22Rv1 (cell line): Measurements from ENCODE around the gene RB1.

Experiments
- H3K27ac ChIP-seq: fragments of 450-650 bp; 2 replicates; pipeline ENCODE4 v1.5.1; 2017
- ZFX ChIP-seq: fragments of 450-650 bp; IDR thresholded peaks from 2 replicates; pipeline ENCODE4 v1.6.1; 2017; ENCODE audit warnings: antibody characterized with exemption, borderline replicate concordance
- TF ChIP-seq, protein P1 (sequence below): fragments of 450-650 bp; IDR thresholded peaks from 2 replicates; pipeline ENCODE4 v1.5.1; 2017; ENCODE audit warnings: mild to moderate bottlenecking

Gene RB1

GRCh38 chr13:48263196-48263595 is 40.4 kb upstream of the RB1 start:
- H3K27ac ChIP-seq: no peak overlapping the region
- no peak for TF ChIP-seq ZFX
- TF ChIP-seq, protein P1, sequence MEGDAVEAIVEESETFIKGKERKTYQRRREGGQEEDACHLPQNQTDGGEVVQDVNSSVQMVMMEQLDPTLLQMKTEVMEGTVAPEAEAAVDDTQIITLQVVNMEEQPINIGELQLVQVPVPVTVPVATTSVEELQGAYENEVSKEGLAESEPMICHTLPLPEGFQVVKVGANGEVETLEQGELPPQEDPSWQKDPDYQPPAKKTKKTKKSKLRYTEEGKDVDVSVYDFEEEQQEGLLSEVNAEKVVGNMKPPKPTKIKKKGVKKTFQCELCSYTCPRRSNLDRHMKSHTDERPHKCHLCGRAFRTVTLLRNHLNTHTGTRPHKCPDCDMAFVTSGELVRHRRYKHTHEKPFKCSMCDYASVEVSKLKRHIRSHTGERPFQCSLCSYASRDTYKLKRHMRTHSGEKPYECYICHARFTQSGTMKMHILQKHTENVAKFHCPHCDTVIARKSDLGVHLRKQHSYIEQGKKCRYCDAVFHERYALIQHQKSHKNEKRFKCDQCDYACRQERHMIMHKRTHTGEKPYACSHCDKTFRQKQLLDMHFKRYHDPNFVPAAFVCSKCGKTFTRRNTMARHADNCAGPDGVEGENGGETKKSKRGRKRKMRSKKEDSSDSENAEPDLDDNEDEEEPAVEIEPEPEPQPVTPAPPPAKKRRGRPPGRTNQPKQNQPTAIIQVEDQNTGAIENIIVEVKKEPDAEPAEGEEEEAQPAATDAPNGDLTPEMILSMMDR: no peak

DNA sequence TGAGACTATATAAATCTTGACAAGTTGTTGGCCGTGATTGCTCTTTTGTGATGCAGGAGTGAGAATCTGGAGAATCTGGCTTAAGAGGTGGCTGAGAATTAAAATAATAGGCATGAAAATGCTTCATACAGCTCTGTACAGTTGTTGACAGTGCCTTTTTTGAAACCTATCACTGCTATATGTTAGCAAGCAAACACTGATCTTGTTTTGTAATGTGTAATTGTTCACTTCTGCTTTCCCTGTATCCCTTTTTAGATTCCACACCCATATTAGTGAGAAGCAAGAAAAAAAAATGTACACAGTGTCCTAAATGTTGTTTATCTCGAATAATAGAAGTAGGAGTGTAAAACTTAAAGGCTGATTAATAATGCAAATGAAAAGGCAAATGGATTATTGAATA is 39.5 kb upstream of the RB1 start:
- no peak overlapping the region for H3K27ac ChIP-seq
- TF ChIP-seq, protein P1: no peak
- TF ChIP-seq ZFX: no peak

- H3K27ac ChIP-seq: no peak overlapping the region
- TF ChIP-seq, protein P1: no peak
- TF ChIP-seq ZFX: no peak
These were observed 38.2 kb upstream of the RB1 start for GRCh38 chr13:48265217-48265815.

DNA sequence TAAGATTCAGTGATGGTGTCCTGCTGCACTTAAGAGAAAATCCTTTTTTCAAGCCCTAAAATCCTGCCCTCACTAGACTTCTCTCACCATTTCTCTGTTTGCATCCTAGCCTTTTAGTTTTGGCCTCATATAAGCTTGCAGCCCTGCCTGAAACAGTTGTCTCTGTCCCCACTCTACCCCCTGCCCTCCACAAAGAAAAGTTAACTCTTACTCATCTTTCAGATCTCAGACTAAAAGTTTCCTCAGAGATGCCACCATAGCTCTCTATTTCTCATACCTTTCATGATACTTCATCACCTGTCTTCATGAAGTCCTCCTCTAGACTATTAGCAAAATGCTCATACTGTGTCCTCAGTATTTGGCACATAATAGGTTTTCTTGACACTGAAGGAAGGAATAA is 37.4 kb upstream of the RB1 start:
- H3K27ac ChIP-seq: no peak overlapping the region
- TF ChIP-seq, protein P1: no peak
- TF ChIP-seq ZFX: no peak

- H3K27ac ChIP-seq: no peak overlapping the region
- TF ChIP-seq ZFX: no peak
- TF ChIP-seq, protein P1: no peak
These were observed 36.6 kb upstream of the RB1 start for GRCh38 chr13:48266701-48267639.

GRCh38 chr13:48268019-48268418 is 35.5 kb upstream of the RB1 start:
- TF ChIP-seq, protein P1: no peak
- no peak for TF ChIP-seq ZFX
- no peak overlapping the region for H3K27ac ChIP-seq

- no peak for TF ChIP-seq ZFX
- TF ChIP-seq, protein P1: no peak
- H3K27ac ChIP-seq: no peak overlapping the region
These were observed 30.2 kb upstream of the RB1 start for GRCh38 chr13:48273346-48273745.
